Mesendoderm (in vitro differentiated cells): ENCODE results near the gene MFAP2.

Source experiments
- DNase-seq: peaks from one replicate; pipeline ENCODE4 v3.0.0; 2013
- H2AK5ac ChIP-seq: 2 replicates; pipeline ENCODE4 v1.6.1; 2013; ENCODE audit warnings: low read length, inconsistent platforms
- H2BK120ac ChIP-seq: 2 replicates; pipeline ENCODE4 v1.6.1; 2013; ENCODE audit warnings: low read depth, mild to moderate bottlenecking, low read length, moderate library complexity, mixed read lengths
- H2BK15ac ChIP-seq: replicated peaks from 2 replicates; pipeline ENCODE4 v1.6.1; 2013; ENCODE audit warnings: low read depth, mild to moderate bottlenecking, moderate library complexity
- H2BK5ac ChIP-seq: 2 replicates; pipeline ENCODE4 v1.6.1; 2013; ENCODE audit warnings: low read length, inconsistent platforms
- H3K18ac ChIP-seq: 2 replicates; pipeline ENCODE4 v1.6.1; 2013; ENCODE audit warnings: mild to moderate bottlenecking, low read length, mixed read lengths
- H3K23ac ChIP-seq: one replicate; pipeline ENCODE4 v1.6.1; 2013; ENCODE audit warnings: low read length
- H3K27ac ChIP-seq: 2 replicates; pipeline ENCODE4 v1.5.1; 2013; ENCODE audit warnings: low read depth, mild to moderate bottlenecking, inconsistent platforms, low read length, moderate library complexity
- H3K27me3 ChIP-seq: 2 replicates; pipeline ENCODE4 v1.6.1; 2013; ENCODE audit warnings: low read length, control low read depth, mild to moderate bottlenecking, inconsistent platforms; ENCODE audit not compliant: insufficient read depth, poor library complexity
- H3K36me3 ChIP-seq: 2 replicates; pipeline ENCODE4 v1.6.1; 2013; ENCODE audit warnings: low read length, inconsistent platforms; ENCODE audit not compliant: control insufficient read depth, insufficient read depth
- H3K4ac ChIP-seq: one replicate; pipeline ENCODE4 v1.6.1; 2013; ENCODE audit warnings: low read depth, mild to moderate bottlenecking, low read length, moderate library complexity
- H3K4me1 ChIP-seq: 2 replicates; pipeline ENCODE4 v1.6.1; 2013; ENCODE audit warnings: low read depth, low read length, inconsistent platforms; ENCODE audit not compliant: control insufficient read depth
- H3K4me2 ChIP-seq: 2 replicates; pipeline ENCODE4 v1.6.1; 2013; ENCODE audit warnings: low read length
- H3K4me3 ChIP-seq: 2 replicates; pipeline ENCODE4 v1.5.1; 2013; ENCODE audit warnings: mild to moderate bottlenecking, low read length
- H3K56ac ChIP-seq: one replicate; pipeline ENCODE4 v1.6.1; 2013; ENCODE audit warnings: low read length
- H3K79me1 ChIP-seq: 2 replicates; pipeline ENCODE4 v1.6.1; 2013; ENCODE audit warnings: low read length, inconsistent platforms
- H3K79me2 ChIP-seq: 2 replicates; pipeline ENCODE4 v1.6.1; 2013; ENCODE audit warnings: mild to moderate bottlenecking, low read length; ENCODE audit not compliant: control insufficient read depth, insufficient read depth
- H3K9ac ChIP-seq: 2 replicates; pipeline ENCODE4 v1.6.1; 2013; ENCODE audit warnings: low read length, inconsistent platforms
- H4K5ac ChIP-seq: one replicate; pipeline ENCODE4 v1.6.1; 2013; ENCODE audit warnings: low read length
- H4K8ac ChIP-seq: one replicate; pipeline ENCODE4 v1.6.1; 2013; ENCODE audit warnings: low read depth, mild to moderate bottlenecking, control low read depth, low read length, moderate library complexity
- WGBS: extraction: QIAGEN DNeasy Blood & Tissue Kit; methylation state at CpG from one replicate; pipeline ENCODE4 v1.1.7; 2013; ENCODE audit warnings: low lambda C conversion rate, missing lambda C conversion rate; ENCODE audit not compliant: insufficient coverage; ENCODE audit errors: extremely low coverage; 5-methylcytosine and 5-hydroxymethylcytosine counted together

MFAP2 gene

DNA sequence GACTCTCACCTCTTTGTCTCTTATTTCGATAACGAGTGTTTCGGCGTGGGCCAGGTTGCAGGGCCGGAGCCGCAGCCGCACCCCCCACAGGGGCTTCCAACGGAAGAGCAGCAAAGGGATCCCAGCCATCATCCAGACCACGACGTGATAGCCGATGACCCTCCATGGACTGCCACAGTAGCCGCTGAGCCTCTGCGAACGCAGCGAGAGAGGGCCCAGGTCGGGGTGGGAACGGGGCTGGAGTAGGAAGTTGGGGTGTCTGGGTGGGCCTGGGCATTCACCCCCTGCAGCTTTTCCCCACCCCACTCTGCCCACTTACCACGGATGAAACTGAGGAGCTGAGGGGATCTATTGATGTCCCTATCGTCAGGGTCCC lies 24.9 kb upstream of the MFAP2 start:
- H4K8ac ChIP-seq, result no peak overlapping the region
- H2BK120ac ChIP-seq, result no peak overlapping the region
- no peak overlapping the region for H3K56ac ChIP-seq
- no peaks in the 10 kb centered on the region for H3K79me2 ChIP-seq
- no peaks in the 10 kb centered on the region for H3K4me1 ChIP-seq
- peaks cover 2% of the 10 kb centered on the region for H3K79me1 ChIP-seq
- no peak overlapping the region for H2AK5ac ChIP-seq
- no peak overlapping the region for H2BK5ac ChIP-seq
- no peak overlapping the region for H3K4ac ChIP-seq
- no peak overlapping the region for H3K18ac ChIP-seq
- H3K27ac ChIP-seq, result no peak overlapping the region
- H2BK15ac ChIP-seq, result no peak overlapping the region
- no peak for DNase-seq
- no CpG with 5 or more reads among the region's 19 CpGs for WGBS
- H3K36me3 ChIP-seq, result peaks cover 2% of the 10 kb centered on the region
- H3K4me2 ChIP-seq, result no peak overlapping the region
- no peaks in the 10 kb centered on the region for H3K27me3 ChIP-seq
- H3K23ac ChIP-seq, result no peak overlapping the region
- no peak overlapping the region for H3K9ac ChIP-seq
- H3K4me3 ChIP-seq, result no peak overlapping the region
- H4K5ac ChIP-seq, result no peak overlapping the region

DNA sequence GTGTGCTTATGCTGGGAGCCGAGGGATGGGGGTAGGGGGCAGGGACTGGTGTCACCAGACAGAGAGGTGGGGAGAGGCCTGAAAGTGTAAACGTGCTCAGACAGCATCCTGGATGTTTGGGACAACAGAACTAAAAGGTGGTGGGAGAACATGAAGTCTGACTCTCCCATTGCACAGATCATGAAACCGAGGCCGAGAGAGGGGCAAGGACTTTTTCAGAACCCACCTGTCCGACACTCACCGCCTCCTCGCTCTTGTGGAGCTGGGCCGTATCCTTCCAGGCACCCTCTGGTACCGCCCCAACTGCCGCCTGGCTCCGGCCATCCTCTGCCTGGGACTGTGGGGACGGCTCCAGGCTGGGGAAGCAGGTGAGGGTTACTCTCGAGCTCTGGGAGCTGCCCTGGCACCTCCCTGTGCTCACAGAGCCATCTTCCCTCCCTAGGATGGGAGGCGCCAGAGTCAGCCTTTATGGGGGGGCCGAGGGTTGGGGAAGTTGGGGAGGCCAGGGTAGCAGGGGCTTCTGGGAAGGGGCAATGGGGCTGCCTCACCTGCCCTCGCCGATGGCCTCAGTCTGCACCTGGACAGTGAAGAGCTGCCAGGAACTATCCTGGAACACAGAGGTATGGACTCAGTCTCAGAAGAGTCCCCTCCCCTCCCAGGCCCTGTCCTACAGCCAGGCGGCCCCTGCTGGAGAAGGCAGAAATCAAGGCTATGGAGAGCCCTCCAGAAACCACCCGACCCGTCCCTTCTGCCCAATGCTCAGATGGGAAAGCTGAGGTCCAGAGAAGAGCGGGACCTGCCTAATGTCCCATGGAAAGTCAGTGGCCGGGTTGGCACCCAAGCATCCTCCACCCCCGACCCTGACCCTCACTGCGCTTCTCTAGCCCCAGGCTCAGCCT lies 24.3 kb upstream of the MFAP2 start:
- Histone ChIP-seq H2BK120ac (no peak overlapping the region), H2BK15ac (no peak overlapping the region), H4K8ac (no peak overlapping the region), H3K79me2 (no peaks in the 10 kb centered on the region), H2BK5ac (no peak overlapping the region), H2AK5ac (no peak overlapping the region), H3K27ac (no peak overlapping the region), H3K18ac (no peak overlapping the region), H3K4me2 (no peak overlapping the region), H3K9ac (no peak overlapping the region), H3K23ac (no peak overlapping the region), H3K56ac (no peak overlapping the region), H3K36me3 (peaks cover 2% of the 10 kb centered on the region), H3K4me1 (no peaks in the 10 kb centered on the region), H4K5ac (no peak overlapping the region), H3K27me3 (no peaks in the 10 kb centered on the region), H3K79me1 (peaks cover 2% of the 10 kb centered on the region), H3K4ac (no peak overlapping the region), H3K4me3 (no peak overlapping the region)
- no CpG with 5 or more reads among the region's 24 CpGs for WGBS
- peak; percentile 38 for DNase-seq

DNA sequence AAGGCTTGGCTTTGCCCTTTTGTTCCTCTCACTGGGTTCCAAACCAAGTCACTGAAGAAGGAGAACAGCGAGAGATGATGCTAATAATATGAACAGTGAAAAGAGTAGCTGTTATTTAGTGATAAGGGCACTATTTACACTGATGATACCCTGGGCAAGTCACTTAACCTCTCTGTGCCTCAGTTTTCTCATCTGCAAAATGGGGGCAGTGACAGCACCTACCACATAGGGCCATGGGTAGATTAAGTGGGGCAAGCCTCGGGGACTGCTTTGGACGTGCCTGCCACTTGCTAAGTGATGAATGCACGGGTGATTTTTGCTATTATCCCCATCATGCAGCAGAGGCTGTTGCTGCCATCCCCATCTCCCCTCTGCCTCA lies 22.1 kb upstream of the MFAP2 start:
- H2BK120ac ChIP-seq, result no peak overlapping the region
- H4K8ac ChIP-seq, result no peak overlapping the region
- H2BK5ac ChIP-seq, result no peak overlapping the region
- H3K27me3 ChIP-seq, result no peaks in the 10 kb centered on the region
- H3K56ac ChIP-seq, result no peak overlapping the region
- H4K5ac ChIP-seq, result no peak overlapping the region
- H3K4me2 ChIP-seq, result no peak overlapping the region
- H3K18ac ChIP-seq, result no peak overlapping the region
- H3K4ac ChIP-seq, result no peak overlapping the region
- H3K9ac ChIP-seq, result no peak overlapping the region
- H3K23ac ChIP-seq, result no peak overlapping the region
- H3K4me1 ChIP-seq, result no peaks in the 10 kb centered on the region
- H3K36me3 ChIP-seq, result peaks cover 4% of the 10 kb centered on the region
- H3K79me2 ChIP-seq, result no peaks in the 10 kb centered on the region
- H2BK15ac ChIP-seq, result no peak overlapping the region
- H3K27ac ChIP-seq, result no peak overlapping the region
- no peaks in the 10 kb centered on the region for H3K79me1 ChIP-seq
- no peak overlapping the region for H3K4me3 ChIP-seq
- DNase-seq, result no peak
- WGBS, result no CpG with 5 or more reads among the region's 4 CpGs
- no peak overlapping the region for H2AK5ac ChIP-seq

DNA sequence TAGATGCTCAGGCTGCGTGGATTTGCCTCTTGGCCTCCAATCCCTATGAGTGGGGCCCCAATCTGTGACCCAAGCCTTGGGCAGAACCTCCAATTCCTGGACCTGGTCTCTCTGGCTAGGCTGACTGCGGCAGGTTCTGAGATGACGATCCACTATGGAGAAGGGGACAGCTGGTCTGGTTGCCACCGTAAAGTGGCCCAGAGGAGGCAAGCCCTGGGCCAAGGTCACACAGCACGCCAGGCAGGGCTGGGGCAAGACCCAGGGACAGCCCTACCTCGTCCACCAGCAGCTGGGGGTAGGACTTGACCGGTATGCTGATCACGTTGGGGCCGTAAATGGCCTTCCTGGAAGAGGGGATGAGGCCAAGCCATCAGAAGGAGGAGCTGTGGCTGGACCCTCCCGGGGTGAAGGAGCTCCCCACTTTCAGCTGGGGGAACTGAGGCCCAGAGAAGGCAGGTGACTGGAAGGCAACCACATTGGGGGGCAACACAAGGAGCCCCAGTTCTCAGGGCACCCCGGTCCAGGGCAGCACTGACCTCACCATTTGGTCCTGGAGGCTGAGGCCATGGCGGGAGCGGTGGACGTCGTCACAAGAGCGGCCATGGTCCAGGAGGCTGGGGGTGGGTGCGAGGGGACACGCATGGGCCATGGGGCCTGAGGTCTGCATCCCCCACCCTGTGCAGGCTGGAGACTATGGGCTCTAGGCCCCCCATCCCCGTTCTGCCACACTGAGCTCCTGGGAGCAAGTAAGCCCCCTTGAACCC lies 21.5 kb upstream of the MFAP2 start:
- Histone ChIP-seq H3K79me1 (no peaks in the 10 kb centered on the region), H2BK5ac (no peak overlapping the region), H4K8ac (no peak overlapping the region), H3K36me3 (peaks cover 6% of the 10 kb centered on the region), H3K27me3 (no peaks in the 10 kb centered on the region), H3K4me2 (no peak overlapping the region), H3K9ac (no peak overlapping the region), H3K79me2 (no peaks in the 10 kb centered on the region), H3K56ac (no peak overlapping the region), H2BK15ac (no peak overlapping the region), H2BK120ac (no peak overlapping the region), H2AK5ac (no peak overlapping the region), H3K4me3 (no peak overlapping the region), H3K27ac (no peak overlapping the region), H3K23ac (no peak overlapping the region), H4K5ac (no peak overlapping the region), H3K4me1 (no peaks in the 10 kb centered on the region), H3K4ac (no peak overlapping the region), H3K18ac (no peak overlapping the region)
- WGBS, result no CpG with 5 or more reads among the region's 19 CpGs
- DNase-seq, result no peak

DNA sequence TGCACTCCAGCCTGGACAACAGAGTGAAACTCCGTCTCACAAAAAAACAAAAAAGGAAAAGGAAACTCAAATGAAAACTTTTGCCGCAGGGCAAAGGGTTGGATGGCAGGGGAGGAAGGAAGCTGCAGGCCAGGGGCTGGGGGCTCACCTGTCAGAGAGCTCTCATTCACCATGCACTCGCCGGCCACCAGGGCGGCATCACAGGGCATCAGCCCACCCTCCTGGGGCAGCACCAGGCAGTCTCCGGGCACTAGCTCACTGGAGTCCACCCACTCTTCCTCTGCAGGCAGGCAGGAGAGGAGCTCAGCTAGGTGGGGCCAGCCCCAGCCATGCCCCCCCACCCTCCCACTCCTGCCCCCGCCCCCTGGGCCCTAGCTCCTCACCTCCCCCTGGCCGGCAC lies 19.4 kb upstream of the MFAP2 start:
- H2BK15ac ChIP-seq, result no peak overlapping the region
- no peak overlapping the region for H3K4ac ChIP-seq
- H3K4me2 ChIP-seq, result no peak overlapping the region
- H2BK5ac ChIP-seq, result no peak overlapping the region
- no peak overlapping the region for H3K23ac ChIP-seq
- no peak overlapping the region for H3K56ac ChIP-seq
- H3K4me1 ChIP-seq, result no peaks in the 10 kb centered on the region
- H3K36me3 ChIP-seq, result peaks cover 6% of the 10 kb centered on the region
- H3K79me1 ChIP-seq, result no peaks in the 10 kb centered on the region
- no peak overlapping the region for H3K4me3 ChIP-seq
- H4K8ac ChIP-seq, result no peak overlapping the region
- H3K27ac ChIP-seq, result no peak overlapping the region
- no peak overlapping the region for H4K5ac ChIP-seq
- no peak overlapping the region for H2AK5ac ChIP-seq
- no peak for DNase-seq
- H3K27me3 ChIP-seq, result no peaks in the 10 kb centered on the region
- WGBS, result no CpG with 5 or more reads among the region's 8 CpGs
- H3K9ac ChIP-seq, result no peak overlapping the region
- no peak overlapping the region for H3K18ac ChIP-seq
- H3K79me2 ChIP-seq, result no peaks in the 10 kb centered on the region
- no peak overlapping the region for H2BK120ac ChIP-seq
